ENCODE results near the gene MAZ.

GRCh38 chr16:29834079-29834478 lies 27.8 kb downstream of the MAZ start:
- TF ChIP-seq REST (IDR thresholded peaks at IDR 0.05; ENCODE audit: borderline replicate concordance) (no peak), CTCF (IDR thresholded peaks at IDR 0.05; ENCODE audit: poor library complexity, severe bottlenecking) (no peak), POLR2AphosphoS5 (IDR thresholded peaks at IDR 0.05) (no peak), EP300 (conservative IDR thresholded peaks at IDR 0.05; ENCODE audit: poor library complexity, severe bottlenecking) (no peak), EZH2 (IDR thresholded peaks at IDR 0.05; ENCODE audit: borderline replicate concordance, insufficient read depth, low read length, poor library complexity, severe bottlenecking) (no peak), TAF1 (IDR thresholded peaks at IDR 0.05; ENCODE audit: low read depth) (no peak)
